Measurements from ENCODE around the gene GGTA1. TPM values are rescaled to one million over a fixed set of nuclear protein-coding genes. Genes with fewer than 3 reads are reported as not detected.
"Not testable (repeated sequence)": the region's sequence is repeated elsewhere in the genome, so short reads cannot be mapped to it uniquely, and the experiment has no call there.

The GGTA1 gene
- total and polyA plus RNA-seq, 2 donors (not counting 1 experiment from before 2014, with no cell fraction given): not detected

- no peak overlapping the region for H3K4me2 ChIP-seq (ENCODE audit: extremely low read depth, insufficient read depth, low read length)
Observed at GRCh38 chr9:121529237-121529987, 29.8 kb upstream of the GGTA1 start.

GRCh38 chr9:121528642-121529041, 29.0 kb upstream of the GGTA1 start:
- Histone ChIP-seq H3K4me2 (ENCODE audit: extremely low read depth, insufficient read depth, low read length) (no peak overlapping the region), H3K9ac (ENCODE audit: insufficient read depth, low read length) (no peak overlapping the region), H4K20me1 (ENCODE audit: control insufficient read depth, extremely low read depth, insufficient read depth, low read length) (no peaks in the 10 kb centered on the region), H3K9me3 (ENCODE audit: control insufficient read depth, insufficient read depth, low read depth, low read length) (no peaks in the 10 kb centered on the region), H2AFZ (ENCODE audit: low read length) (no peak overlapping the region), H3K27me3 (ENCODE audit: control insufficient read depth, insufficient read depth, low read length) (no peaks in the 10 kb centered on the region), H3K79me2 (ENCODE audit: control insufficient read depth, insufficient read depth, low read length) (no peaks in the 10 kb centered on the region), H3K4me3 (replicated peaks in 1 of 4; ENCODE audit: control extremely low read depth in 1 of 4, insufficient read depth in 1 of 4, low read depth in 3 of 4, low read length in 4 of 4) (no peak overlapping the region), H3K27ac (ENCODE audit: insufficient read depth, low read length) (no peak overlapping the region), H3K36me3 (ENCODE audit: control insufficient read depth, insufficient read depth, low read length) (no peaks in the 10 kb centered on the region), H3K4me1 (ENCODE audit: control insufficient read depth, extremely low read depth, insufficient read depth, low read length) (peaks cover 6% of the 10 kb centered on the region)
- TF ChIP-seq EZH2 (IDR thresholded peaks at IDR 0.05; ENCODE audit: low read length, missing control alignments) (no peak), CTCF (conservative IDR thresholded peaks at IDR 0.05 in 1 of 2, IDR thresholded peaks at IDR 0.05 in 1 of 2; ENCODE audit: low read depth in 1 of 2, low read length in 2 of 2) (no peak)
- no peak for DNase-seq (ENCODE audit: low read depth in 2 of 2)

More at GRCh38 chr9:121529237-121529987, 29.8 kb upstream of the GGTA1 start:
- Histone ChIP-seq H3K36me3 (ENCODE audit: control insufficient read depth, insufficient read depth, low read length) (no peaks in the 10 kb centered on the region), H3K9me3 (ENCODE audit: control insufficient read depth, insufficient read depth, low read depth, low read length) (no peaks in the 10 kb centered on the region), H3K27me3 (ENCODE audit: control insufficient read depth, insufficient read depth, low read length) (no peaks in the 10 kb centered on the region), H2AFZ (ENCODE audit: low read length) (peak overlapping the region; percentile 36), H3K9ac (ENCODE audit: insufficient read depth, low read length) (no peak overlapping the region), H3K4me3 (replicated peaks in 1 of 4; ENCODE audit: control extremely low read depth in 1 of 4, insufficient read depth in 1 of 4, low read depth in 3 of 4, low read length in 4 of 4) (no peak overlapping the region), H3K4me1 (ENCODE audit: control insufficient read depth, extremely low read depth, insufficient read depth, low read length) (peaks cover 6% of the 10 kb centered on the region), H3K27ac (ENCODE audit: insufficient read depth, low read length) (peak overlapping the region; percentile 66), H3K79me2 (ENCODE audit: control insufficient read depth, insufficient read depth, low read length) (no peaks in the 10 kb centered on the region), H4K20me1 (ENCODE audit: control insufficient read depth, extremely low read depth, insufficient read depth, low read length) (no peaks in the 10 kb centered on the region)
- DNase-seq (ENCODE audit: low read depth in 2 of 2): peak; percentile 94 to 97
- no peak for TF ChIP-seq CTCF (conservative IDR thresholded peaks at IDR 0.05 in 1 of 2, IDR thresholded peaks at IDR 0.05 in 1 of 2; ENCODE audit: low read depth in 1 of 2, low read length in 2 of 2)

GRCh38 chr9:121527371-121527770, 27.7 kb upstream of the GGTA1 start:
- TF ChIP-seq CTCF (conservative IDR thresholded peaks at IDR 0.05 in 1 of 2, IDR thresholded peaks at IDR 0.05 in 1 of 2; ENCODE audit: low read depth in 1 of 2, low read length in 2 of 2) (no peak), EZH2 (IDR thresholded peaks at IDR 0.05; ENCODE audit: low read length, missing control alignments) (no peak)
- Histone ChIP-seq H4K20me1 (ENCODE audit: control insufficient read depth, extremely low read depth, insufficient read depth, low read length) (no peaks in the 10 kb centered on the region), H3K4me2 (ENCODE audit: extremely low read depth, insufficient read depth, low read length) (no peak overlapping the region), H3K9me3 (ENCODE audit: control insufficient read depth, insufficient read depth, low read depth, low read length) (no peaks in the 10 kb centered on the region), H3K79me2 (ENCODE audit: control insufficient read depth, insufficient read depth, low read length) (no peaks in the 10 kb centered on the region), H3K36me3 (ENCODE audit: control insufficient read depth, insufficient read depth, low read length) (no peaks in the 10 kb centered on the region), H3K27ac (ENCODE audit: insufficient read depth, low read length) (no peak overlapping the region), H3K4me3 (replicated peaks in 1 of 4; ENCODE audit: control extremely low read depth in 1 of 4, insufficient read depth in 1 of 4, low read depth in 3 of 4, low read length in 4 of 4) (no peak overlapping the region), H3K9ac (ENCODE audit: insufficient read depth, low read length) (no peak overlapping the region), H2AFZ (ENCODE audit: low read length) (no peak overlapping the region), H3K4me1 (ENCODE audit: control insufficient read depth, extremely low read depth, insufficient read depth, low read length) (peaks cover 6% of the 10 kb centered on the region), H3K27me3 (ENCODE audit: control insufficient read depth, insufficient read depth, low read length) (no peaks in the 10 kb centered on the region)
- no peak for DNase-seq (ENCODE audit: low read depth in 2 of 2)

- not testable (repeated sequence) for H3K27me3 ChIP-seq (ENCODE audit: control insufficient read depth, insufficient read depth, low read length); H3K4me2 ChIP-seq (ENCODE audit: extremely low read depth, insufficient read depth, low read length); H3K79me2 ChIP-seq (ENCODE audit: control insufficient read depth, insufficient read depth, low read length); H3K9ac ChIP-seq (ENCODE audit: insufficient read depth, low read length); H3K9me3 ChIP-seq (ENCODE audit: control insufficient read depth, insufficient read depth, low read depth, low read length); H2AFZ ChIP-seq (ENCODE audit: low read length); H3K4me1 ChIP-seq (ENCODE audit: control insufficient read depth, extremely low read depth, insufficient read depth, low read length); H4K20me1 ChIP-seq (ENCODE audit: control insufficient read depth, extremely low read depth, insufficient read depth, low read length); H3K36me3 ChIP-seq (ENCODE audit: control insufficient read depth, insufficient read depth, low read length); H3K4me3 ChIP-seq (replicated peaks in 1 of 4; ENCODE audit: control extremely low read depth in 1 of 4, insufficient read depth in 1 of 4, low read depth in 3 of 4, low read length in 4 of 4); DNase-seq (ENCODE audit: low read depth in 2 of 2); H3K27ac ChIP-seq (ENCODE audit: insufficient read depth, low read length)
Observed at GRCh38 chr9:121519688-121520087, 20.0 kb upstream of the GGTA1 start.

Measured in fibroblast of lung (primary cell).